ENCODE measurements around the gene REX1BD.
A peak's percentile ranks its signal among the peaks of the same experiment; 100 is the strongest.

The REX1BD gene

GRCh38 chr19:18613589-18614234 is 25.1 kb downstream of the REX1BD start:
- DNase-seq (ENCODE audit: low read depth in 2 of 2), result no peak

DNA sequence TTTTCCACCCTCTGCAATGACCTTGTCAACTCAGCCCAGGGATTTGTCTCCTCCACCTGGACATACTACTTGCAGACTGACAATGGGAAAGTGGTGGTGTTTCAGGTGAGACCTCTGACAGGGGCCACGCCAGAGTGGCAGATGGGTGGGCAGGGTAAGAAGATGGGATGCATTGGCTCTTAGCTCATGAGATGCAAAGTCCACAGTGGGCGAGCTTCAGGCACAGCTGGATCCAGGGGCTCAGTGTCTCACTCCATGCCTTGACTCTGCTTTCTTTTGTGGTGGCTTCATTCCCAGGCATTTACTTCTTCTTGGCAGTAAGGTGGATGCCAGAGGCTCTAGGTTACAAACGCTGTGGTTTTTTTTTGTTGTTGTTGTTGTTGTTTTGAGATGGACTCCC is 27.4 kb downstream of the REX1BD start:
- DNase-seq (ENCODE audit: low read depth in 2 of 2), result no peak

- DNase-seq (ENCODE audit: low read depth in 2 of 2), result no peak
These were observed 29.0 kb downstream of the REX1BD start for GRCh38 chr19:18617562-18617961.

DNA sequence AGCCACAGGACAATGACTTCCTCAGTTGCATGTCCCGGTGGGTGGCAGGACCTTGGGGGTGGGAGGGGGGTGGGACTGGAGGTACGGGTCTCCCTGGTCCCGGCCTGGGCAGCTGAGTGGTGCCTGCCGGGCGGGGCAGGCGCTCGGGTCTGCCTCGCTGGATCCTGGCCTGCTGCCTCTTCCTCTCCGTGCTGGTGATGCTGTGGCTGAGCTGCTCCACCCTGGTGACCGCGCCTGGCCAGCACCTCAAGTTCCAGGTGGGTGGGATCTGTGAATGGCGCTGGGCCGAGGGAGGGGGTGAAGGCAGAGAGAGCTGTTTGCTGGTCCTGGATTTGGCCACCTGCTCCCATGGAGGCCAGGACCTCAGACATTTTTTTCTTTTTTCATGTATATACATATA is 29.6 kb downstream of the REX1BD start:
- no peak for DNase-seq (ENCODE audit: low read depth in 2 of 2)

GRCh38 chr19:18620311-18620710 is 31.7 kb downstream of the REX1BD start:
- DNase-seq (ENCODE audit: low read depth in 2 of 2), result no peak

DNA sequence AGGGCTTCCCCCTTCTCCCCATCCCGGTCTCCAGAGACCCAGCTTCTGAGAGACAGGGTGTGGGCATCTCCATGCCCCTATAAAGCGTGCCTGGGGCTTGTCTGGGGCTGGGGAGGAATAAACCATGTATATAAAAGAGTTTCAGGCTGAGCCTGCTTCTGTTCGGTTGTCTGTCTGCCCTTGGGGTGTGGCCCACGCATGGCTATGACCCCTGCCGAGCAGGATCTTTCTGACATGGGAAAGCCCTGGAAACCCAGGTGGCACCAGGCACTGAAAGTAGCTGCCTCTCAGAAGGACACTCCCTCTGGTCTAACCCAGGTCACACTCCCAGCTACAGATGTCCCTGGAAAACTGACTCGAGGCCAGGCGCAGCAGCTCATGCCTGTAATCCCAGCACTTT is 32.3 kb downstream of the REX1BD start:
- no peak for DNase-seq (ENCODE audit: low read depth in 2 of 2)

DNA sequence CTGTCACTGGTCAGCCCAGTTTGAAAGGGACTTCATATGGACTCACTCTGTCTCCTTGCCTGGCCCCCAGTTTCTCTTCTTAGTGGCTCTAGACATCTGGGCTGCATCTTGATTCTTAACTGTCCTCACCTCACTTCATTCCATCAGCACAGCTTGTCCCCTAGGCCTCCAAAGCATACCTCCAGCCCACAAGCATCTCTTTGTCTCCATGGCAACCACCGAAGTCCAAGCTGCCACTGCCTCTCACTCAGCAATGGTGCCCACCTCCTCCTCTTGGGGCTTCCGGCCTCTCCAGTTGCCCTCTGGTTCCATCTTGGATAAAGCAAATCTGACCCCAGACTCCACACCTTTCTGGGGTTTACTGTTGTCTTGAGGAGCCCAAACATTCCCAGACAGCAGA is 38.3 kb downstream of the REX1BD start:
- DNase-seq (ENCODE audit: low read depth in 2 of 2), result no peak

DNA sequence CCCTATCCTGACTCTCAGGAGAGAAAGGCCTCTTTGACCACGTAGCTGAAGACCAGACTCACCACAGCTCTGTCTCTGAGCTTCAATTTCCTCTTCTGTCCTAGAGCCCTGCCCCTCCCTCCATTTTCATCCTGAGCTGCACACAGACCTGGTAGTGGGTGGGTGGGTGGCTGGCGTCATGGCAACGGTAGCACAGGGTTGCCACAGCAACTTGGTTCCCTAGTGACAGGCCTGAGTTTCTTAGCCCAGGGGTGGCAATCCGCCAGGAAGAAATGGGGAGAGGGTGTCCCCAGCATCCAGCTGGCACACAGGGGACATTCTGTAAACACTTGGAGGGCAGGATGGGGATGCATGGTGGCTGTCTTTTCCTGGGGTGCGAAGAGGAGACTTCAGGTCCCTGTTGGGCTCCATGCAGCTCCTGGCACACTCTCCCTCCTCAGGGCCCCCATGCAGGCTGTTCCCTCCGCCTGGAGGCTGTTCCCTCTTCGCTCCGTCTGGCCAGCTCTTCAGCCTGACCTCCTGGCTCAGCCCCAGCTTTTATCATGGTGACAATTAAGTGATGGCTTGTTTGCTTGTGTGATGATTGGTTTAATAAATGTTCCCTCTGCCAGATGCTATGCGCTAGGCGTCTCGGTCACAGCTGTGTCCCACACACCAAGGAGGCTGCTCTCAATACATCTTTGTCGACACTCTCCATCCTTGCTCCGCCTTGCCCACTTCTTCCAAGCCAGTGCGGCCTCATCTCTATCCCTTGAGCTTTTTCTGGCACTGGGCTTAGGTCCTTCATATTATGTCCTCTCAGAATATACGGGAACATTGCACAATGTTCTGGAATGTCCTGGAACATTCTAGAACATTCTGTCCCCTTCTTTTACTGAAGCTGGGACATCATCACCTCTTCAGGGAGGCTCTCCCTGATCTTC is 40.8 kb downstream of the REX1BD start:
- DNase-seq (ENCODE audit: low read depth in 2 of 2), result no peak

GRCh38 chr19:18633321-18633720 is 44.7 kb downstream of the REX1BD start:
- DNase-seq (ENCODE audit: low read depth in 2 of 2), result no peak

- no peak for DNase-seq (ENCODE audit: low read depth in 2 of 2)
These were observed 46.2 kb downstream of the REX1BD start for GRCh38 chr19:18634612-18635297.

- no peak for DNase-seq (ENCODE audit: low read depth in 2 of 2)
These were observed 47.2 kb downstream of the REX1BD start for GRCh38 chr19:18635831-18636182.

DNA sequence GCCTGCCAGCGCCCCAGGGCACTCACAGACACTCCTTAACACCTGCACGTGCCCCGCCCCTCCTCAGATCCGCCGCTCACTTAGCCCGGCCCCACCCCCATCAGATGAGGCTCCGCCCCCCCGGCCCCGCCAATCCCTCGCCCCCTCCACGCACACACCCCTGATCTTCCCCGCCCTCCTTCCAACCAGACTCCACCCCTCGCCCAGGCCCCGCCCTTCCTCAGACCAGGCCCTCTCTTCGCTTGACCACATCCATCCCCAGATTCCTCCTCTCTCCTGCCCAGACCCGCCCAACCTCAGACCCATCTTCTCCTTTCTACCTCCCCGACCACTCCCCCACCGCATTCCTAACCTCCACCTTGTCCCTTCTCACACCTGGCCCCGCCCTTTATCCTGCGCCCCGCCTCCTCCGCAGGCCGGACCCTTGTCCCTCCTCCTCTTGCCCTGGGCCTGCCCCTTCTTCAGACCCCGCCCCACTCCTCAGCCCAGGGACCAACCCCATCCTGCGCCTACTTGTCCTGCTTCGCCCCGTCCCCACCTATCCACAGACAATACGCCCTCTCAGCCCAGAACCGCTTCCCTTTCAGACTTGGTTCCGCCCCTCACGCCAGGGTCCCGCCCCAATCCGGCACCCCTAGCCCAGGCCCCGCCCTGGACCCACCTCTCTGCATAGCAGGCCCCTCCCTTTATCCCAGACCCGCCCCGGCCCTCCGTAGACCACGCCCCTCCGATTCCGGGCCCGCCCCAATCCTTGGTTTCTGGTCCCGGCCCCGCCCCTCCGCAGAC is 47.8 kb downstream of the REX1BD start:
- DNase-seq (ENCODE audit: low read depth in 2 of 2), result peak; percentile 98 to 100

DNA sequence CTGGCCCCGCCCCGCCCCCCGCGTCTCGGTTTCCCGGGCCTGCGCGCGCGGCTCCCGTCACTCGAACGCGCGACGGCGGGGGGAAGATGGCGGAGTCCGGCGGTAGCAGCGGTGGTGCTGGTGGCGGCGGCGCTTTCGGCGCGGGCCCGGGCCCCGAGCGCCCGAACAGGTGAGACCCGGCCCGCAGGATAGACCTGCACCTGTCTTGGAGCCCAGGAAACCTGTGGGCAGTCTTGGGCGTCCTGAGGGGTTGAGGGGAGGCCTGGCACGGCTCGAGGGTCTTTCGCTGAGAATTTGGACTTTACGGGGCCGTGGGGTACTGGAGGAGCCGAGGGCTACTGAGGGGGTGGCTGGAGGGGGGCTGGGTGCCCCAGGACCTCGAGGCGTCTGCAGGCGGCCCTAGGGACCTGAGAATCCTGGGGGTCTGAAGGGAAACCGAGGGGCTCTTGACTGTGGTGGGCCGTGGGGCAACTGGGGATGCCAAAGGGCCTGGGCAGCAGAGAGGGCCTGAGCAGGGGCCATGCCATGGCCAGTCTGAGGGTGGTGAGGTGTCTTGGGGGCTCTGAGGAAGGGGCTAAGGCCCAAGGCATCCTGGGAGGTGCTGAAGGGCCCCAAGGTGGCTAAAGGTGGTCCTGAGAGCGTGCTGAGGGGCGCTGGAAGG is 48.5 kb downstream of the REX1BD start, which contains the start of gene KLHL26:
Gene KLHL26, plus strand, starts transcription at position 60 of the 661 bp plus-strand sequence. Its CDS starts 27 bp downstream, at position 87.
- DNase-seq (ENCODE audit: low read depth in 2 of 2), result no peak

DNA sequence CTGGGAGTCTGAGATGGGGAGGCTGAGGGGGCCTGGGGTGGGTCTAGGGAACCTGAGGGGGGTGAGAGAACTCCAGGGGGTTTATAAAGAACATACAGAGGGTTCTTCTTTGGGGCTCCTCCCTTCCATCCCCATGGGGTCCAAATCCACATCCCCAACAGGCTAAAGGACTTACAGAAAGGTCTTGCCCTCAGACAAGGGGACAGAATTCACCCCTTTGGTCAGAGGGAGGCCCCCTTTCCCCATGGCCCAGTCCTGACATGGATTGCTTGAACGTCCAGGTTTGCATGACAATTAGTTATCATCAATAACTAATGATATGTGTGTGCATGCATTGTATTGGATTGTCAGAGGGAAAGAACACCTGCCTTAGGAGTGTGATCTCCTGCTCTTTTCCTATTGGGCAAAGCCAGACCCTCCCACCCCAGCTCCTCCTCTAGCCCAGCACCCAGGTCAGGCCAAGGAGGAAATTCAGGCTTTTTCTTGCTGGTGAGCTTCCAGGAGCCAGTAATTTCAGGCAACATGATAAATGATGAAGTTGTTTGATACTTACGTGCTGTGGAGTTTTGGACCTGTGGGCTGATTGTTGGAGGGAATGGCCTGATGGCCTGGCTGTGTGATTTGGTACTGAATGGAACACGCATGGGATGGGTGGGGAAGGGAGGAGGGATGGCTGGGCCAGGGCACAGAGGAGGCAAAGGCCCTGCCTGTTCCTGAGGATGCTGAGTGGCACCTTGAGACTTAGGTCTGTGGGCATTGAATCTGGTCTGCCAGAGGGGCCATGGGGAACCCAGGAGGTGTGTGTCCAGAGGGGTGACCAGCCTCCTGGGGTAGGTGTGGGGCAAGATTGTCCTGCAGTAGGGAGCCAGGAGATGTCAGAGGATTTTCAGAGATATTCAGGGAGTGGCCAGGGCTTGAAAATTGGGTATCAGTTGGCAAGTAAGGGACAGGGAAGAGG is 49.4 kb downstream of the REX1BD start:
- DNase-seq (ENCODE audit: low read depth in 2 of 2), result no peak

- DNase-seq (ENCODE audit: low read depth in 2 of 2), result no peak
These were observed 51.2 kb downstream of the REX1BD start for GRCh38 chr19:18639706-18640243.
